HL-60 (cell line): ENCODE measurements around the gene ZBTB5.

ENCODE experiments used
- CTCF ChIP-seq: IDR thresholded peaks from one replicate; pipeline ENCODE4 v1.5.1; 2011; ENCODE audit warnings: low read length, control low read depth, inconsistent platforms; ENCODE audit not compliant: insufficient read depth
- GABPA ChIP-seq: IDR thresholded peaks from 2 replicates; pipeline ENCODE4 v1.6.1; 2012; ENCODE audit warnings: low read depth
- POLR2AphosphoS5 ChIP-seq: IDR thresholded peaks from 2 replicates; pipeline ENCODE4 v1.6.1; 2012; ENCODE audit warnings: low read depth
- REST ChIP-seq: IDR thresholded peaks from 2 replicates; pipeline ENCODE4 v1.6.1; 2012; ENCODE audit warnings: low read depth; ENCODE audit not compliant: insufficient replicate concordance
- SPI1 ChIP-seq: IDR thresholded peaks from 2 replicates; pipeline ENCODE4 v1.6.1; 2012; ENCODE audit warnings: low read depth, mild to moderate bottlenecking, borderline replicate concordance

- no peak for TF ChIP-seq CTCF
- no peak for TF ChIP-seq POLR2AphosphoS5
- no peak for TF ChIP-seq SPI1
- no peak for TF ChIP-seq REST
- TF ChIP-seq GABPA = no peak
Observed at GRCh38 chr9:37424204-37424685, 41.0 kb downstream of the ZBTB5 start.
